Ishikawa (cell line): ENCODE results near the gene APBB2.

Source experiments
- CEBPB ChIP-seq: IDR thresholded peaks from 2 replicates; pipeline ENCODE4 v1.6.1; 2012
- EP300 ChIP-seq: IDR thresholded peaks from 2 replicates; pipeline ENCODE4 v1.6.1; 2012; ENCODE audit warnings: borderline replicate concordance
- REST ChIP-seq: IDR thresholded peaks from 2 replicates; pipeline ENCODE4 v1.6.1; 2012; ENCODE audit warnings: low read depth, mild to moderate bottlenecking
- TAF1 ChIP-seq: IDR thresholded peaks from 2 replicates; pipeline ENCODE4 v1.6.1; 2012; ENCODE audit warnings: low read depth, mild to moderate bottlenecking
- TEAD4 ChIP-seq: IDR thresholded peaks from 2 replicates; pipeline ENCODE4 v1.6.1; 2012
- ZBTB7A ChIP-seq: IDR thresholded peaks from 2 replicates; pipeline ENCODE4 v1.6.1; 2012; ENCODE audit warnings: low read depth

- TF ChIP-seq TEAD4 (no peak), ZBTB7A (no peak), REST (no peak), EP300 (no peak), TAF1 (no peak), CEBPB (no peak)
Measured at GRCh38 chr4:41044165-41044564, 170.2 kb downstream of the APBB2 start.
